NT2/D1 (cell line): ENCODE results near the gene MYLK.

Experiments used
- SUZ12 ChIP-seq: IDR thresholded peaks from 2 replicates; pipeline ENCODE4 v1.6.1; 2011; ENCODE audit not compliant: insufficient read length, insufficient read depth; ENCODE audit errors: extremely low read depth
- YY1 ChIP-seq: IDR thresholded peaks from 2 replicates; pipeline ENCODE4 v1.6.1; 2011; ENCODE audit not compliant: insufficient read length, insufficient read depth
- ZNF274 ChIP-seq: IDR thresholded peaks from 2 replicates; pipeline ENCODE4 v1.6.1; 2011; ENCODE audit warnings: mild to moderate bottlenecking, low read depth, low read length

- no peak for TF ChIP-seq SUZ12
- TF ChIP-seq ZNF274 = no peak
- no peak for TF ChIP-seq YY1
These were observed 22.9 kb downstream of the MYLK start for GRCh38 chr3:123861081-123861836.
